Endothelial cell of umbilical vein (primary cell): ENCODE measurements around the gene CUX1.

Experiments
- EZH2 ChIP-seq: IDR thresholded peaks from 2 replicates; pipeline ENCODE4 v1.6.1; 2012; ENCODE audit warnings: borderline replicate concordance, low read depth, mild to moderate bottlenecking, moderate library complexity, low read length, inconsistent platforms; ENCODE audit not compliant: severe bottlenecking
- FOS ChIP-seq: IDR thresholded peaks from 2 replicates; pipeline ENCODE4 v1.6.1; 2011; ENCODE audit warnings: mild to moderate bottlenecking, low read length, moderate library complexity, borderline replicate concordance; ENCODE audit not compliant: insufficient read depth
- GATA2 ChIP-seq: IDR thresholded peaks from 2 replicates; pipeline ENCODE4 v1.7.0; 2011; ENCODE audit warnings: low read depth, mild to moderate bottlenecking, moderate library complexity, mixed read lengths, low read length; ENCODE audit not compliant: insufficient read length, insufficient read depth
- JUN ChIP-seq: IDR thresholded peaks from 2 replicates; pipeline ENCODE4 v1.6.1; 2011; ENCODE audit warnings: borderline replicate concordance, low read depth; ENCODE audit not compliant: insufficient read length, insufficient read depth
- POLR2A ChIP-seq: IDR thresholded peaks from 2 replicates; pipeline ENCODE4 v1.6.1; 2012; ENCODE audit warnings: low read depth, mild to moderate bottlenecking, control low read depth, low read length
- POLR2AphosphoS5 ChIP-seq: IDR thresholded peaks from 2 replicates; pipeline ENCODE4 v1.6.1; 2012; ENCODE audit warnings: low read depth, mild to moderate bottlenecking, control low read depth, low read length, moderate library complexity; ENCODE audit not compliant: insufficient read depth
- TF ChIP-seq, protein P1 (sequence below), 2 donors: IDR thresholded peaks; 1 replicate in 1 of 2; 2 replicates in 1 of 2; pipeline ENCODE4 v1.5.1; 2011; ENCODE audit warnings: low read length in 2 of 2, mild to moderate bottlenecking in 2 of 2, moderate library complexity in 2 of 2, control low read depth in 1 of 2, inconsistent platforms in 1 of 2, low read depth in 1 of 2; ENCODE audit not compliant: insufficient read depth in 1 of 2; ENCODE audit errors: extremely low read depth in 1 of 2
- TF ChIP-seq, protein P2 (sequence below): IDR thresholded peaks from 2 replicates; pipeline ENCODE4 v1.6.1; 2011; ENCODE audit not compliant: insufficient read depth, insufficient read length

DNA sequence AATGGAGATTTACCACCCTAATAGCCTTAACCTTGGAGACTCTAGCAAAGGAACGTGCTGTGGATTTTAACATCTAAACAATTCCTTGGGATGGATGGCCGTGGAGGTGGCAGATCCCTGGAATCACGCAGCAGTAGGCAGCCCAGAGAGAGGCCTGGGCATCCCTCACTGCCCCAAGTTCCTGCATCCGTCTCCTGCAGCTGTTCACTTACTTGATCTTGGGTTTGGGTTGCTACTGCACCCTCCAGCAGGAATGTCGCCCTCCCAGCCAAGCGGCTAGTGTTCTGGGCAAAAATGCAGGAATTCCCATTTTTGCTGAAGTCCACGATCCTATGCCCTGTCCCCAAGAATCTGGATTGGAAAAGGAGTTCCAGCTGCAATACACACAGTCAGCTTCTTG is 302.5 kb downstream of the CUX1 start:
- TF ChIP-seq, protein P1, sequence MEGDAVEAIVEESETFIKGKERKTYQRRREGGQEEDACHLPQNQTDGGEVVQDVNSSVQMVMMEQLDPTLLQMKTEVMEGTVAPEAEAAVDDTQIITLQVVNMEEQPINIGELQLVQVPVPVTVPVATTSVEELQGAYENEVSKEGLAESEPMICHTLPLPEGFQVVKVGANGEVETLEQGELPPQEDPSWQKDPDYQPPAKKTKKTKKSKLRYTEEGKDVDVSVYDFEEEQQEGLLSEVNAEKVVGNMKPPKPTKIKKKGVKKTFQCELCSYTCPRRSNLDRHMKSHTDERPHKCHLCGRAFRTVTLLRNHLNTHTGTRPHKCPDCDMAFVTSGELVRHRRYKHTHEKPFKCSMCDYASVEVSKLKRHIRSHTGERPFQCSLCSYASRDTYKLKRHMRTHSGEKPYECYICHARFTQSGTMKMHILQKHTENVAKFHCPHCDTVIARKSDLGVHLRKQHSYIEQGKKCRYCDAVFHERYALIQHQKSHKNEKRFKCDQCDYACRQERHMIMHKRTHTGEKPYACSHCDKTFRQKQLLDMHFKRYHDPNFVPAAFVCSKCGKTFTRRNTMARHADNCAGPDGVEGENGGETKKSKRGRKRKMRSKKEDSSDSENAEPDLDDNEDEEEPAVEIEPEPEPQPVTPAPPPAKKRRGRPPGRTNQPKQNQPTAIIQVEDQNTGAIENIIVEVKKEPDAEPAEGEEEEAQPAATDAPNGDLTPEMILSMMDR (IDR thresholded peaks at IDR 0.05; ENCODE audit: extremely low read depth in 1 of 2, insufficient read depth in 1 of 2, low read depth in 1 of 2, low read length in 2 of 2), result no peak
- TF ChIP-seq EZH2 (no peak), POLR2A (no peak), JUN (no peak), POLR2AphosphoS5 (no peak), FOS (no peak), GATA2 (no peak)
- TF ChIP-seq, protein P2, sequence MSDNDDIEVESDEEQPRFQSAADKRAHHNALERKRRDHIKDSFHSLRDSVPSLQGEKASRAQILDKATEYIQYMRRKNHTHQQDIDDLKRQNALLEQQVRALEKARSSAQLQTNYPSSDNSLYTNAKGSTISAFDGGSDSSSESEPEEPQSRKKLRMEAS, result no peak
